ENCODE measurements around the gene HEXIM1.

HEXIM1 gene

GRCh38 chr17:45130681-45131615 lies 17.3 kb upstream of the HEXIM1 start:
- no peaks in the 10 kb centered on the region for H3K9me3 ChIP-seq
- H3K36me3 ChIP-seq, result no peaks in the 10 kb centered on the region
- TF ChIP-seq CTCF (IDR thresholded peaks at IDR 0.05; ENCODE audit: low read depth, low read length), result no peak
- DNase-seq, result no peak
- no peaks in the 10 kb centered on the region for H3K4me1 ChIP-seq
- H3K27me3 ChIP-seq, result no peaks in the 10 kb centered on the region
- no peak overlapping the region for H3K4me3 ChIP-seq (ENCODE audit: low read depth, low read length)

- no peaks in the 10 kb centered on the region for H3K9me3 ChIP-seq
- peak; percentile 81 for TF ChIP-seq CTCF (IDR thresholded peaks at IDR 0.05; ENCODE audit: low read depth, low read length)
- H3K36me3 ChIP-seq, result no peaks in the 10 kb centered on the region
- DNase-seq, result peak; percentile 75
- peak overlapping the region; percentile 62 for H3K4me3 ChIP-seq (ENCODE audit: low read depth, low read length)
- H3K27me3 ChIP-seq, result no peaks in the 10 kb centered on the region
- H3K4me1 ChIP-seq, result no peaks in the 10 kb centered on the region
Observed at GRCh38 chr17:45131616-45132319, 16.5 kb upstream of the HEXIM1 start.

GRCh38 chr17:45132320-45132571 lies 16.0 kb upstream of the HEXIM1 start, which contains the start of gene PLCD3:
PLCD3 (minus strand) TSS chr17:45132515; CDS start chr17:45132410, 105 bp downstream.
- Histone ChIP-seq H3K27me3 (no peaks in the 10 kb centered on the region), H3K4me1 (no peaks in the 10 kb centered on the region), H3K4me3 (ENCODE audit: low read depth, low read length) (peak within 1 kb of the TSS; percentile 71), H3K36me3 (no peaks in the 10 kb centered on the region), H3K9me3 (no peaks in the 10 kb centered on the region)
- TF ChIP-seq CTCF (IDR thresholded peaks at IDR 0.05; ENCODE audit: low read depth, low read length), result no peak
- no peak for DNase-seq

GRCh38 chr17:45132572-45133463 lies 15.5 kb upstream of the HEXIM1 start:
- no peaks in the 10 kb centered on the region for H3K27me3 ChIP-seq
- peak; percentile 88 for DNase-seq
- H3K36me3 ChIP-seq, result no peaks in the 10 kb centered on the region
- no peaks in the 10 kb centered on the region for H3K4me1 ChIP-seq
- peak; percentile 80 for TF ChIP-seq CTCF (IDR thresholded peaks at IDR 0.05; ENCODE audit: low read depth, low read length)
- no peaks in the 10 kb centered on the region for H3K9me3 ChIP-seq
- H3K4me3 ChIP-seq (ENCODE audit: low read depth, low read length), result peak overlapping the region; percentile 71

GRCh38 chr17:45135192-45135977 lies 12.9 kb upstream of the HEXIM1 start, which contains the start of gene ACBD4:
ACBD4 (plus strand) TSS chr17:45135687; CDS start chr17:45136145, 458 bp downstream.
- peak within 1 kb of the TSS; percentile 60 for H3K4me3 ChIP-seq (ENCODE audit: low read depth, low read length)
- no peaks in the 10 kb centered on the region for H3K9me3 ChIP-seq
- peak; percentile 100 for TF ChIP-seq CTCF (IDR thresholded peaks at IDR 0.05; ENCODE audit: low read depth, low read length)
- no peaks in the 10 kb centered on the region for H3K27me3 ChIP-seq
- peak; percentile 96 for DNase-seq
- no peaks in the 10 kb centered on the region for H3K4me1 ChIP-seq
- no peaks in the 10 kb centered on the region for H3K36me3 ChIP-seq

Measured in BE2C (cell line).